Measurements from ENCODE around the gene HDAC9. TPM values are rescaled to one million over a fixed set of nuclear protein-coding genes. Genes with fewer than 3 reads are reported as not detected.

HDAC9 gene
- polyA plus RNA-seq, 2 of the 4 experiments (the other 2 are of a cell fraction), result 0.05 to 0.26 TPM

GRCh38 chr7:18574235-18574540 is 78.6 kb downstream of the HDAC9 start:
- ChIA-PET CTCF (interaction anchor here (0.5 to 12.0 kb wide), 6 partner anchors 10 to 893 kb away, joined by 3 to 115 read pairs (median 3); no protein-coding TSS in a partner anchor), POLR2A (no interaction called here)
- Histone ChIP-seq H3K27ac (no peak overlapping the region), H3K9me3 (no peaks in the 10 kb centered on the region), H3K4me2 (no peak overlapping the region), H3K4me1 (no peaks in the 10 kb centered on the region), H3K4me3 (no peak overlapping the region)
- FAIRE-seq, result no peak
- 93% methylated on average over 5 of the region's 7 CpGs for WGBS (ENCODE audit: missing lambda C conversion rate)
- no peak for DNase-seq (ENCODE audit: low read depth in 1 of 2, low spot score in 1 of 2)
- TF ChIP-seq RFX5 (IDR thresholded peaks at IDR 0.05), result no peak
- no peak for TF ChIP-seq HDAC2 (IDR thresholded peaks at IDR 0.05)
- no peak for TF ChIP-seq ESRRA (IDR thresholded peaks at IDR 0.05; ENCODE audit: borderline replicate concordance, low read length)
- TF ChIP-seq RNF2 (IDR thresholded peaks at IDR 0.05; ENCODE audit: borderline replicate concordance, low read depth), result no peak
- no peak for TF ChIP-seq ZC3H11A (IDR thresholded peaks at IDR 0.05)
- TF ChIP-seq RAD21 (conservative IDR thresholded peaks at IDR 0.05 in 1 of 2, IDR thresholded peaks at IDR 0.05 in 1 of 2), result no peak
- TF ChIP-seq, protein P1, sequence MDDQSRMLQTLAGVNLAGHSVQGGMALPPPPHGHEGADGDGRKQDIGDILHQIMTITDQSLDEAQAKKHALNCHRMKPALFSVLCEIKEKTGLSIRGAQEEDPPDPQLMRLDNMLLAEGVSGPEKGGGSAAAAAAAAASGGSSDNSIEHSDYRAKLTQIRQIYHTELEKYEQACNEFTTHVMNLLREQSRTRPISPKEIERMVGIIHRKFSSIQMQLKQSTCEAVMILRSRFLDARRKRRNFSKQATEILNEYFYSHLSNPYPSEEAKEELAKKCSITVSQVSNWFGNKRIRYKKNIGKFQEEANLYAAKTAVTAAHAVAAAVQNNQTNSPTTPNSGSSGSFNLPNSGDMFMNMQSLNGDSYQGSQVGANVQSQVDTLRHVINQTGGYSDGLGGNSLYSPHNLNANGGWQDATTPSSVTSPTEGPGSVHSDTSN (IDR thresholded peaks at IDR 0.05), result no peak
- no peak for TF ChIP-seq NFE2L2 (conservative IDR thresholded peaks at IDR 0.05; ENCODE audit: low read length)
- TF ChIP-seq KDM1A (IDR thresholded peaks at IDR 0.05; ENCODE audit: low read depth), result no peak
- TF ChIP-seq CBX2 (IDR thresholded peaks at IDR 0.05; ENCODE audit: borderline replicate concordance, low read depth), result no peak
- no peak for TF ChIP-seq SREBF2 (IDR thresholded peaks at IDR 0.05)
- TF ChIP-seq FOSB (CRISPR knock-in tag; IDR thresholded peaks at IDR 0.05), result no peak
- no peak for TF ChIP-seq HES2 (IDR thresholded peaks at IDR 0.05)
- TF ChIP-seq CBX8 (IDR thresholded peaks at IDR 0.05), result no peak
- no peak for TF ChIP-seq NPAS2 (CRISPR knock-in tag; IDR thresholded peaks at IDR 0.05; ENCODE audit: borderline replicate concordance)
- no peak for TF ChIP-seq FOXS1 (CRISPR knock-in tag; IDR thresholded peaks at IDR 0.05)
- no peak for ATAC-seq

DNA sequence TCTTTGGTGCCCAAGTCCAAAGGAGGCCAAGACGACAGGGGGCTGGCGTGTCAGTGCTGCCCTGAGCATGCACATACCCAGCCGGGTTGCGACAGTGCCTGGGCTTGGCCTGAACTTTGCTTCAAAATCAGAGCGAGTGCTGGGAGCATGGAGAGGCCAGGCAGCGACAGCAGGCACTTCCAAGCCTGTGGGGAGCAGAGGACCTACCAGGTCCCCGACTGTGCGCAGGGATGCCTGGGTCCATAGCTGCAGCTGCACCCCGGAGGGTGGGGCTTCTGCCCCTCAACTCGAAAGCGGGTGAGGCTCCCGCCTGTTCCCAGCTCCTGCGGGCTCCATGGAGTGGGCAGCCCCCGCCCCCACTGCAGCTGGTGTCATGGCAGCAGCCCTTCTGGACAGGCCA is 79.1 kb downstream of the HDAC9 start:
- TF ChIP-seq ZC3H11A (IDR thresholded peaks at IDR 0.05) (no peak), MAZ (IDR thresholded peaks at IDR 0.05; ENCODE audit: borderline replicate concordance, low read depth, low read length) (no peak), RAD21 (conservative IDR thresholded peaks at IDR 0.05 in 1 of 2, IDR thresholded peaks at IDR 0.05 in 1 of 2) (no peak), EP300 (IDR thresholded peaks at IDR 0.05) (no peak), MAFK (IDR thresholded peaks at IDR 0.05; ENCODE audit: partially characterized antibody) (no peak), HOXB13 (CRISPR knock-in tag; IDR thresholded peaks at IDR 0.05; ENCODE audit: low read depth) (no peak), E2F6 (IDR thresholded peaks at IDR 0.05; ENCODE audit: borderline replicate concordance, low read depth) (no peak), HDAC2 (IDR thresholded peaks at IDR 0.05) (no peak), PHF8 (IDR thresholded peaks at IDR 0.05; ENCODE audit: borderline replicate concordance, low read depth) (no peak), CBX8 (IDR thresholded peaks at IDR 0.05) (no peak), KDM1A (IDR thresholded peaks at IDR 0.05; ENCODE audit: low read depth) (no peak), TP53 (CRISPR knock-in tag; IDR thresholded peaks at IDR 0.05) (no peak), SMC3 (IDR thresholded peaks at IDR 0.05) (no peak), HOXB5 (CRISPR knock-in tag; IDR thresholded peaks at IDR 0.05) (no peak), CEBPB (IDR thresholded peaks at IDR 0.05) (no peak)
- H3K4me1 ChIP-seq, result no peaks in the 10 kb centered on the region
- H3K4me3 ChIP-seq, result no peak overlapping the region
- DNase-seq (ENCODE audit: low read depth in 1 of 2, low spot score in 1 of 2) (no peak), ATAC-seq (no peak), FAIRE-seq (no peak)
- no peaks in the 10 kb centered on the region for H3K9me3 ChIP-seq
- POLR2A ChIA-PET, result no interaction called here
- WGBS (ENCODE audit: missing lambda C conversion rate), result 75% methylated on average over 12 of the region's 14 CpGs
- no peak overlapping the region for H3K27ac ChIP-seq
- CTCF ChIA-PET, result interaction anchor here (1.2 to 12.0 kb wide), 4 partner anchors 10 to 893 kb away, joined by 3 to 115 read pairs (median 5); no protein-coding TSS in a partner anchor
- no peak overlapping the region for H3K4me2 ChIP-seq
